Spleen (tissue), 11 donors: ENCODE measurements around the gene ATP10A. TPM values are rescaled to one million over a fixed set of nuclear protein-coding genes. Genes with fewer than 3 reads are reported as not detected.

Experiments
- DNase-seq: peaks from one replicate; pipeline ENCODE4 v3.0.0-alpha.2; 2020
- H3K27ac ChIP-seq, 8 donors: fragments of 200-600 bp; sonication (generic) in 7 of 8; 1 replicate in 4 of 8; 2 replicates in 4 of 8; pipeline versions ENCODE4 v1.5.0 to v1.8.0; 2016 to 2021; ENCODE audit warnings: inconsistent platforms in 4 of 8, mild to moderate bottlenecking in 4 of 8, moderate library complexity in 1 of 8
- H3K27me3 ChIP-seq, 7 donors: fragments of 200-600 bp; sonication (generic) in 6 of 7; replicated peaks in 1 of 7; 1 replicate in 4 of 7; 2 replicates in 3 of 7; pipeline versions ENCODE4 v1.5.0 to v1.8.0; 2016 to 2021; ENCODE audit warnings: inconsistent platforms in 3 of 7, mild to moderate bottlenecking in 1 of 7
- H3K36me3 ChIP-seq, 6 donors: fragments of 200-600 bp; sonication (generic) in 5 of 6; 1 replicate in 4 of 6; 2 replicates in 2 of 6; pipeline versions ENCODE4 v1.5.0 to v1.8.0; 2016 to 2021; ENCODE audit warnings: inconsistent platforms in 2 of 6
- H3K4me1 ChIP-seq, 6 donors: fragments of 200-600 bp; sonication (generic) in 5 of 6; 1 replicate in 3 of 6; 2 replicates in 3 of 6; pipeline versions ENCODE4 v1.5.0 to v1.8.0; 2016 to 2021; ENCODE audit warnings: inconsistent platforms in 3 of 6
- H3K4me3 ChIP-seq, 8 donors: fragments of 200-600 bp; sonication (generic) in 7 of 8; 1 replicate in 4 of 8; 2 replicates in 4 of 8; pipeline versions ENCODE4 v1.5.0 to v1.8.0; 2016 to 2021; ENCODE audit warnings: inconsistent platforms in 4 of 8, mild to moderate bottlenecking in 4 of 8, moderate library complexity in 2 of 8
- H3K9me3 ChIP-seq, 8 donors: fragments of 200-600 bp; sonication (generic) in 7 of 8; 1 replicate in 4 of 8; 2 replicates in 4 of 8; pipeline versions ENCODE4 v1.5.0 to v1.8.0; 2016 to 2021; ENCODE audit warnings: inconsistent platforms in 4 of 8
- CTCF ChIP-seq, 11 experiments: fragments of 200-600 bp in 7 of 11; fragments of 450-650 bp in 4 of 11; sonication (generic) in 4 of 11; IDR thresholded peaks in 8 of 11; conservative IDR thresholded peaks in 3 of 11; 1 replicate in 7 of 11; 2 replicates in 4 of 11; pipeline versions ENCODE4 v1.4.0 to v1.8.0; 2016 to 2021; ENCODE audit warnings: antibody characterized with exemption in 11 of 11, inconsistent platforms in 4 of 11, mild to moderate bottlenecking in 1 of 11
- POLR2A ChIP-seq, 3 donors: fragments of 450-650 bp; IDR thresholded peaks; one replicate each; pipeline ENCODE4 v1.5.1; 2017; ENCODE audit warnings: antibody characterized with exemption in 3 of 3, mild to moderate bottlenecking in 1 of 3
- POLR2AphosphoS5 ChIP-seq, 3 donors: sonication (generic); formaldehyde crosslinking; IDR thresholded peaks; one replicate each; pipeline ENCODE4 v1.5.1; 2017; ENCODE audit warnings: antibody characterized with exemption in 3 of 3
- WGBS, 5 donors: extraction: QIAGEN DNeasy Blood & Tissue Kit in 3 of 5; methylation state at CpG; one replicate each; pipeline versions ENCODE4 v1.1.5 to v1.1.7; 2013 to 2018; 5-methylcytosine and 5-hydroxymethylcytosine counted together
- intact Hi-C: fragments of 100-400 bp; cut with DNase I; formaldehyde crosslinking; loops from one replicate; pipeline ENCODE4 v1.15.0; 2023; ENCODE audit warnings: low total_unique reads
- polyA plus RNA-seq, 3 donors: library from polyadenylated mRNA; stranded (reverse); fragments of 200-250 nt; gene quantifications; one replicate each; pipeline ENCODE4 v1.2.1, GENCODE V29; 2013
- total RNA-seq, 7 donors: library from RNA; depleted of rRNA in 3 of 7; stranded (reverse); fragments of >200 nt in 3 of 7; fragmentation: NEBNext Ultra II Directional in 4 of 7; extraction: Animal tissue kit (Norgen Biotek cat#: 25700) in 4 of 7; gene quantifications; one replicate each; pipeline versions ENCODE4 v1.1.0 to v1.2.1, GENCODE V29; 2016 to 2021
- donor health status: healthy with polysubstance abuse.
- donor health status: DM: no; HTN: no; CAD: no; lungs with moderate emphysema.
- donor health status: DM: no; HTN: no; CAD: no.
- donor health status: Bipolar disorder and iron deficiency.
- donor health status: healthy.
- donor health status: DM: no; HTN: no; CAD: no.
- donor health status: DM: yes; HTN: yes; CAD: no.

ATP10A gene
- total and polyA plus RNA-seq, 10 donors = 0.54 to 8.6 (median 2.7) TPM

- DNase-seq = peak; percentile 28
- Histone ChIP-seq H3K36me3 (no peaks in the 10 kb centered on the region), H3K4me1 (peaks cover 0 to 5% (median 0%) of the 10 kb centered on the region in 6 donors), H3K27ac (no peak overlapping the region), H3K4me3 (no peak overlapping the region), H3K27me3 (no peaks in the 10 kb centered on the region), H3K9me3 (no peaks in the 10 kb centered on the region)
- intact Hi-C loops = no loop called here
- WGBS, 5 donors = 60 to 79% (median 73%) methylated on average over 4 of the region's 4 CpGs
- no peak for TF ChIP-seq POLR2AphosphoS5 (IDR thresholded peaks at IDR 0.05)
- TF ChIP-seq CTCF (IDR thresholded peaks at IDR 0.05 in 8 of 11, conservative IDR thresholded peaks at IDR 0.05 in 3 of 11) = no peak
- TF ChIP-seq POLR2A (IDR thresholded peaks at IDR 0.05) = no peak
Measured at GRCh38 chr15:25689592-25689991, 173.5 kb downstream of the ATP10A start.

GRCh38 chr15:25688166-25688565 lies 175.0 kb downstream of the ATP10A start:
- 84 to 95% (median 91%) methylated on average over 9 of the region's 9 CpGs for WGBS, 5 donors
- no peaks in the 10 kb centered on the region for H3K36me3 ChIP-seq
- TF ChIP-seq POLR2A (IDR thresholded peaks at IDR 0.05) = no peak
- TF ChIP-seq CTCF (IDR thresholded peaks at IDR 0.05 in 8 of 11, conservative IDR thresholded peaks at IDR 0.05 in 3 of 11) = no peak
- TF ChIP-seq POLR2AphosphoS5 (IDR thresholded peaks at IDR 0.05) = no peak
- peak; percentile 51 for DNase-seq
- peaks cover 0 to 11% (median 2%) of the 10 kb centered on the region in 8 donors for H3K9me3 ChIP-seq
- no peaks in the 10 kb centered on the region for H3K27me3 ChIP-seq
- H3K4me1 ChIP-seq = peaks cover 0 to 17% (median 3%) of the 10 kb centered on the region in 6 donors
- H3K4me3 ChIP-seq = no peak overlapping the region
- H3K27ac ChIP-seq = no peak overlapping the region
- intact Hi-C loops = no loop called here

- WGBS, 5 donors = 90 to 98% (median 97%) methylated on average over 15 of the region's 15 CpGs
- peak; percentile 58 for DNase-seq
- no peak overlapping the region for H3K27ac ChIP-seq
- no peak for TF ChIP-seq POLR2AphosphoS5 (IDR thresholded peaks at IDR 0.05)
- TF ChIP-seq POLR2A (IDR thresholded peaks at IDR 0.05) = no peak
- TF ChIP-seq CTCF (IDR thresholded peaks at IDR 0.05 in 8 of 11, conservative IDR thresholded peaks at IDR 0.05 in 3 of 11) = no peak
- H3K9me3 ChIP-seq = peaks cover 0 to 11% (median 2%) of the 10 kb centered on the region in 8 donors
- no peaks in the 10 kb centered on the region for H3K27me3 ChIP-seq
- H3K36me3 ChIP-seq = no peaks in the 10 kb centered on the region
- peaks cover 0 to 22% (median 5%) of the 10 kb centered on the region in 6 donors for H3K4me1 ChIP-seq
- intact Hi-C loops = no loop called here
- H3K4me3 ChIP-seq = no peak overlapping the region
Measured at GRCh38 chr15:25687689-25688088, 175.4 kb downstream of the ATP10A start.

GRCh38 chr15:25687276-25687675 lies 175.9 kb downstream of the ATP10A start:
- H3K27ac ChIP-seq = no peak overlapping the region
- H3K27me3 ChIP-seq = no peaks in the 10 kb centered on the region
- H3K4me1 ChIP-seq = peaks cover 0 to 26% (median 8%) of the 10 kb centered on the region in 6 donors
- intact Hi-C loops = no loop called here
- H3K36me3 ChIP-seq = no peaks in the 10 kb centered on the region
- H3K9me3 ChIP-seq = peaks cover 0 to 11% (median 2%) of the 10 kb centered on the region in 8 donors
- DNase-seq = no peak
- TF ChIP-seq POLR2A (IDR thresholded peaks at IDR 0.05) (no peak), POLR2AphosphoS5 (IDR thresholded peaks at IDR 0.05) (no peak), CTCF (IDR thresholded peaks at IDR 0.05 in 8 of 11, conservative IDR thresholded peaks at IDR 0.05 in 3 of 11) (no peak)
- 90 to 98% (median 92%) methylated on average over 5 of the region's 5 CpGs for WGBS, 5 donors
- no peak overlapping the region for H3K4me3 ChIP-seq
